Thymus (tissue), 11 donors: ENCODE measurements around the gene GRIK3. TPM values are rescaled to one million over a fixed set of nuclear protein-coding genes. Genes with fewer than 3 reads are reported as not detected.

Experiments
- DNase-seq, 9 donors: peaks; one replicate each; pipeline ENCODE4 v3.0.0-alpha.2; 2013; ENCODE audit warnings: low spot score in 9 of 9, low read depth in 6 of 9, missing footprints in 1 of 9
- H3K27ac ChIP-seq, 2 donors: one replicate each; pipeline ENCODE4 v1.5.1; 2013; ENCODE audit warnings: control low read depth in 1 of 2, low read depth in 1 of 2, low read length in 1 of 2, mild to moderate bottlenecking in 1 of 2, moderate library complexity in 1 of 2
- H3K27me3 ChIP-seq, 2 donors: one replicate each; pipeline ENCODE4 v1.5.1; 2013; ENCODE audit warnings: low read length in 1 of 2; ENCODE audit not compliant: control insufficient read depth in 2 of 2, insufficient read depth in 1 of 2
- H3K36me3 ChIP-seq, 2 donors: one replicate each; pipeline ENCODE4 v1.5.1; 2013; ENCODE audit warnings: low read length in 1 of 2, mild to moderate bottlenecking in 1 of 2, moderate library complexity in 1 of 2; ENCODE audit not compliant: control insufficient read depth in 2 of 2, insufficient read depth in 2 of 2
- H3K4me1 ChIP-seq, 2 donors: one replicate each; pipeline ENCODE4 v1.5.1; 2013; ENCODE audit warnings: low read length in 2 of 2; ENCODE audit not compliant: control insufficient read depth in 2 of 2, insufficient read depth in 2 of 2
- H3K4me3 ChIP-seq, 2 donors: one replicate each; pipeline ENCODE4 v1.5.1; 2013; ENCODE audit warnings: low read length in 2 of 2, control low read depth in 1 of 2, mild to moderate bottlenecking in 1 of 2
- H3K9me3 ChIP-seq, 2 donors: one replicate each; pipeline ENCODE4 v1.5.1; 2013; ENCODE audit warnings: low read length in 1 of 2, mild to moderate bottlenecking in 1 of 2; ENCODE audit not compliant: control insufficient read depth in 2 of 2, insufficient read depth in 1 of 2
- WGBS: extraction: QIAGEN DNeasy Blood & Tissue Kit; methylation state at CpG from one replicate; pipeline ENCODE4 v1.1.7; 2013; 5-methylcytosine and 5-hydroxymethylcytosine counted together
- polyA plus RNA-seq: library from polyadenylated mRNA; stranded (reverse); fragments of 200-250 nt; gene quantifications from one replicate; pipeline ENCODE4 v1.2.3, GENCODE V29; 2013
- total RNA-seq: library from RNA; stranded (reverse); fragments of 120-200 nt; gene quantifications from one replicate; pipeline ENCODE4 v1.2.4, GENCODE V29; 2013
- donor health status: healthy.

The GRIK3 gene
- total and polyA plus RNA-seq, 2 donors: 0.05 to 0.16 TPM

DNA sequence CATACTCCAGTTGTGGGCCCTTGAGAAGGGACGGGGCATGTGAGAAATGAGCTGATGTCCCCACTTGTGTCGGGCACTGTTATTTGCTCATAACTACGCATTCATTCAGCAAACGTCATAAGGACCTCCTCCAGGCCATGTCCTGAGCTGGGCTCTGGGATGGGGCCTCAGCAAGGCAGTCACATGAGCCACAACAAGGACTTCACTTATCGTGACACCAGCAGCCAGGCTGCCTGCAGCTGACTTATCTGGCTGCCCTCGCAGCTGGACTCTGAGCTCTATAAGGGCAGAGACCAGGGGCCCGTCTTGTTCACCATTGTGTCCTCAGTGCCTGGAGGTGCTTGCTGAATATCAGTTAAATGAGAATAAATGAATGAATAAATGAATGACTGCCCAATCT is 37.5 kb upstream of the GRIK3 start:
- DNase-seq: no peak
- WGBS: 88% methylated on average over 7 of the region's 7 CpGs
- H3K4me1 ChIP-seq: no peaks in the 10 kb centered on the region
- H3K27me3 ChIP-seq: no peaks in the 10 kb centered on the region
- H3K4me3 ChIP-seq: no peak overlapping the region
- H3K27ac ChIP-seq: no peak overlapping the region
- H3K36me3 ChIP-seq: no peaks in the 10 kb centered on the region
- H3K9me3 ChIP-seq: no peaks in the 10 kb centered on the region

DNA sequence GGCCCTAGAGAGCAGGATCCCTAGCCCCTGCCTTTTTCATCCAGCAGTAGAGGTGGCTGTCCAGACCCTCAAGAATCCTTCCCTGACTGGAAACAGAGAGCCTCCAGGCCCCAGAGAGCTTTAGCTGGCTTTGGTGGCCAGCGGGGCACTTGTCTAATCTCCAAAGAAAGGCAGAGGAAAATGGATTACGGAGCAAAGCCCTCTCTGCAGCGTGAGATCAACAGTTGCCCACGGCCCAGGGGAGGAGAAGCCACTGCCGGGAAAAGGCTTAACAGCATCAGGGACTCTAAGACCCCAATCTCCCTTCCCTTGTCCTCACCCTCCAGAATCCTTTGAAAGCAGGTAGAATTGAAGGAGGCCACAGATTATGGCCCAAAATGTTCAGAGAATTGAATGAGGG is 35.8 kb upstream of the GRIK3 start:
- H3K27me3 ChIP-seq: no peaks in the 10 kb centered on the region
- H3K4me1 ChIP-seq: no peaks in the 10 kb centered on the region
- no peak for DNase-seq
- WGBS: 91% methylated on average over 5 of the region's 5 CpGs
- H3K4me3 ChIP-seq: no peak overlapping the region
- H3K36me3 ChIP-seq: no peaks in the 10 kb centered on the region
- no peaks in the 10 kb centered on the region for H3K9me3 ChIP-seq
- no peak overlapping the region for H3K27ac ChIP-seq

DNA sequence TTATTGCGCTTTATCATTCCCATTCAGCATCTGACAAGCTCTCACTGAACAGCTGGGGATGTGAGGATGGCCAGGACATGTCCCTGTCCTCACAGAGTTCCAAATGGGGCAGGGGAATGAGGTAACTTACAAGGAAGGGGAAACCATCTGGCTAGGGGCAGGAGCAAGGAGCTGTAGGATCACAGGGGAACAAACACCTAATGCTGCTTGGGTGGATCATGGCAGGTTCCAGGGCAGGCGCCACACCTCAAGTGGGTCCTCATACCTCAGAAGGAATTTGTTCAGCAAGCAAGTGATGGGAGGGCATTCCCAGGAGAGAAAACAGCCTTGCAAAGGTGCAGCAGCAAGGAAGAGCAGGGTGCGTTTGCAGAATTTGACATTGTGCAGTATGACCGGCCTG is 35.1 kb upstream of the GRIK3 start:
- 92% methylated on average over 4 of the region's 4 CpGs for WGBS
- no peak for DNase-seq
- Histone ChIP-seq H3K9me3 (no peaks in the 10 kb centered on the region), H3K27ac (no peak overlapping the region), H3K4me1 (no peaks in the 10 kb centered on the region), H3K36me3 (no peaks in the 10 kb centered on the region), H3K4me3 (no peak overlapping the region), H3K27me3 (no peaks in the 10 kb centered on the region)

DNA sequence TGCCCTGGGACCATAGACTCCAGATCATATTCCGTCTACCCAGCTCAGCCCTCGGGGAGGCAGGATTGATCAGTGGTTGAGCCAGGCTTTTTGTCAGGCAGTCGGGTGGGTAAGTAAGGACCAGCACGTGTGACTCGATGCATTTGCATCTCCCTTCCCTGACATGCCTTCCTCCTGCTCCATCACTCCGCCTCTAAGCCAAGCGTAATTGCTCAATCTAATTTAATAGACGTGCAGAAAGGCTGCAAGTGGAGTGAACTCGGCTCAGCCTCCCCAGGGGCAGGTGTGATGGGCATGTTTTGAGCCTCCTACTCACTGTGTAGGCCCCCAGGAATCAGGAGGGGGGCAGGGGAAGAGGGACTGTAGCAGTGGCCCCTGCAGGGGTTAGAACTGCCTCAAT is 34.6 kb upstream of the GRIK3 start:
- H3K4me1 ChIP-seq: no peaks in the 10 kb centered on the region
- H3K9me3 ChIP-seq: no peaks in the 10 kb centered on the region
- no peak overlapping the region for H3K27ac ChIP-seq
- DNase-seq: no peak
- H3K36me3 ChIP-seq: no peaks in the 10 kb centered on the region
- no peaks in the 10 kb centered on the region for H3K27me3 ChIP-seq
- H3K4me3 ChIP-seq: no peak overlapping the region
- 65% methylated on average over 9 of the region's 9 CpGs for WGBS

DNA sequence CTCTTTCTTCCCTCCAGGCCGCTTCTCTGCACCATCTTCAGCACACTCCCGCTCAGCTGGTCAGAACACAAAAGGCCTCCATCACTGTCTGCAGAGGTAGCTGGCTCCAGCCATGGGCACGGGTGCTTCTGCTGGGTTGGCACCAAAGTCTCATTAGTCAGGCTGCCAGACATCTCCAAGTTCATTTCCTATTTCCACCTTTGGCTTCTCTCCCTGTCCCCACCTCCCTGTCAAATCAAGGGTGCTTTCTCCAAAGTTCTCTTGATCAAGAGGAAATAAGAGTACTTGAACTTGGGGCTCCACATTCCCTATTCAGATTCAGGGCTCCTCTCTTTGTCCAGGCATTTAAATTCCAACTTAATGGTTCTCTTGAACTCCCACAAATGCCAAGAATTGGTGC is 33.9 kb upstream of the GRIK3 start:
- H3K9me3 ChIP-seq: no peaks in the 10 kb centered on the region
- DNase-seq: no peak
- no peaks in the 10 kb centered on the region for H3K4me1 ChIP-seq
- WGBS: 87% methylated on average over 3 of the region's 3 CpGs
- no peaks in the 10 kb centered on the region for H3K36me3 ChIP-seq
- no peak overlapping the region for H3K4me3 ChIP-seq
- H3K27ac ChIP-seq: no peak overlapping the region
- no peaks in the 10 kb centered on the region for H3K27me3 ChIP-seq

DNA sequence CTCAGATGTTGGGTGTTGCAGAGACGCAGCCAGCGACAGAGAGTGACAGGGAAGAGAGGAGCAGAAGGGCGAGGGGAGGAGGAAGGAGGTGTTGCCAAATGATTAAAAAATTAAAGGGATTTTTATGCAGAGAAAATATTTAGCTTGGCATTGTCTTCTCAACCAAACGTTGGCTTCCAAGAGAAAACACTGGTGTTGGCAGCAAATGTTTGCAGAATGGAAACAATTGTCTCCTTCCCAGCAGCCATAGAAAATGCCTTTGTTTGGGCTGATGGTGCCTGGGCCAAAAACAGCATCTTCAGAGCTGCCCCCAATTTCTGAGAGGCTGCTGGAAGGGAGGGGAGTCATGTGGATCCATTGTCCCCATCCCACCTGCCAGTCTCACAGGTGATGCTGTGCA is 29.7 kb upstream of the GRIK3 start:
- Histone ChIP-seq H3K4me1 (no peaks in the 10 kb centered on the region), H3K9me3 (no peaks in the 10 kb centered on the region), H3K36me3 (no peaks in the 10 kb centered on the region), H3K27me3 (no peaks in the 10 kb centered on the region), H3K4me3 (no peak overlapping the region), H3K27ac (no peak overlapping the region)
- WGBS: 78% methylated on average over 4 of the region's 4 CpGs
- no peak for DNase-seq

DNA sequence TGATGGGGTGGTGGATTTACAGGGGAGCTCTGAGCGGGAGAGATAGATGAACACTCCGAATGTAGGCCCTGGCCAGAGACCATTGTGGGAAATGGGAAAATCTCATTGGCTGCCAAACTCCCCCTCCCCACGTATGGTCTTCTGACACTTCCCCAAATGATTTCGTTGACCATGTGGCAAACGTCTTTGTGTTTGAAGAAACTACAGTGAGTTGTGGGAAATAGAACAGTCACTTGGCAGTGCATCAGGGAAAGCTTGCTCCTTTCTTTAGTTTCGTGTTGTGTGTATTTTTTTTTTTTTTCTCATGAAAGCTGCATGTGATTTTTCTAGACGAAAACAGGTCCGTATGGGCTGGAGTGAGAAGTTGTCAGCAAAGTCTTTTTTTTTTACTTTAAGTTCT is 25.0 kb upstream of the GRIK3 start:
- WGBS: 58% methylated on average over 8 of the region's 8 CpGs

DNA sequence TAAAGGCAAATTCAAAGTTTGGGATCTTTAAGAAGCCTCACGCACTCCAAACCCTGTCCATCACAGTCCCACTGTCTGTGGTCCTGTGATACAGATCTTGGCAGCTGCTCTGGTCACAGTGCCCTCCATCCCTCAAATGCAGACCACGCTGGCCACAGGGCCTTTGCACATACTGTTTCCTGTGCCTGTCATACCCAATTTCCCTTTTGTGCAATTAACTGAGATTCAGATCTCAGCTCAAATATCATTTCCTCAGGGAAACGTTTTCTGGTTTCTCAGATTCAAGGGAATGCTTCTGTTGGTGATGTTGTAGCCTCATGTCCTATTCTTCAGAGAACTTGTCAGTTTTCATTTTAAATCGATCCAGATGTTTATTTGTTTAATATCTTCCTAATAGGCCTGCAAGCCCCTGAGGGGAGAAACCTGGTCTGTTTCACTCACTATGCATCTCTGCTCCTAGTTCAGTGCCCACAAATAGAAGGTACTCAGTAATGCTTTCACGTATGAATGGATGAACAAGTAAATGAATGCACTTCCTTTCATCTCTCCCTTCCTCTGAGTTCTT is 24.2 kb upstream of the GRIK3 start:
- no peak overlapping the region for H3K4me3 ChIP-seq
- H3K27me3 ChIP-seq: no peaks in the 10 kb centered on the region
- H3K4me1 ChIP-seq: no peaks in the 10 kb centered on the region
- no peak overlapping the region for H3K27ac ChIP-seq
- no peaks in the 10 kb centered on the region for H3K36me3 ChIP-seq
- WGBS: 73% methylated on average over 5 of the region's 5 CpGs
- H3K9me3 ChIP-seq: no peaks in the 10 kb centered on the region
- DNase-seq: no peak

More for the DNA sequence above, 25.0 kb upstream of the GRIK3 start:
- Histone ChIP-seq H3K27ac (no peak overlapping the region), H3K4me3 (no peak overlapping the region), H3K27me3 (no peaks in the 10 kb centered on the region), H3K4me1 (no peaks in the 10 kb centered on the region), H3K36me3 (no peaks in the 10 kb centered on the region), H3K9me3 (no peaks in the 10 kb centered on the region)
- no peak for DNase-seq

- no peaks in the 10 kb centered on the region for H3K9me3 ChIP-seq
- H3K27ac ChIP-seq: no peak overlapping the region
- WGBS: 47% methylated on average over 6 of the region's 6 CpGs
- H3K27me3 ChIP-seq: no peaks in the 10 kb centered on the region
- no peaks in the 10 kb centered on the region for H3K36me3 ChIP-seq
- no peak for DNase-seq
- H3K4me1 ChIP-seq: no peaks in the 10 kb centered on the region
- no peak overlapping the region for H3K4me3 ChIP-seq
These were observed 22.0 kb upstream of the GRIK3 start for GRCh38 chr1:37056325-37056724.

GRCh38 chr1:37055631-37056030 is 21.3 kb upstream of the GRIK3 start:
- no peak for DNase-seq
- H3K27me3 ChIP-seq: no peaks in the 10 kb centered on the region
- 64% methylated on average over 3 of the region's 3 CpGs for WGBS

More at GRCh38 chr1:37055631-37056030, 21.3 kb upstream of the GRIK3 start:
- H3K27ac ChIP-seq: no peak overlapping the region
- H3K36me3 ChIP-seq: no peaks in the 10 kb centered on the region
- no peaks in the 10 kb centered on the region for H3K4me1 ChIP-seq
- H3K9me3 ChIP-seq: no peaks in the 10 kb centered on the region
- H3K4me3 ChIP-seq: no peak overlapping the region
